GM11168 (cell line): ENCODE data around the gene NCAN.

ENCODE experiments used
- in situ Hi-C: fragments of 300-500 bp; cut with MboI; formaldehyde crosslinking; loops from one replicate; pipeline ENCODE4 v1.12.0; 2022; ENCODE audit warnings: low sequenced_read_pairs; ENCODE audit not compliant: unreplicated experiment

Gene NCAN

DNA sequence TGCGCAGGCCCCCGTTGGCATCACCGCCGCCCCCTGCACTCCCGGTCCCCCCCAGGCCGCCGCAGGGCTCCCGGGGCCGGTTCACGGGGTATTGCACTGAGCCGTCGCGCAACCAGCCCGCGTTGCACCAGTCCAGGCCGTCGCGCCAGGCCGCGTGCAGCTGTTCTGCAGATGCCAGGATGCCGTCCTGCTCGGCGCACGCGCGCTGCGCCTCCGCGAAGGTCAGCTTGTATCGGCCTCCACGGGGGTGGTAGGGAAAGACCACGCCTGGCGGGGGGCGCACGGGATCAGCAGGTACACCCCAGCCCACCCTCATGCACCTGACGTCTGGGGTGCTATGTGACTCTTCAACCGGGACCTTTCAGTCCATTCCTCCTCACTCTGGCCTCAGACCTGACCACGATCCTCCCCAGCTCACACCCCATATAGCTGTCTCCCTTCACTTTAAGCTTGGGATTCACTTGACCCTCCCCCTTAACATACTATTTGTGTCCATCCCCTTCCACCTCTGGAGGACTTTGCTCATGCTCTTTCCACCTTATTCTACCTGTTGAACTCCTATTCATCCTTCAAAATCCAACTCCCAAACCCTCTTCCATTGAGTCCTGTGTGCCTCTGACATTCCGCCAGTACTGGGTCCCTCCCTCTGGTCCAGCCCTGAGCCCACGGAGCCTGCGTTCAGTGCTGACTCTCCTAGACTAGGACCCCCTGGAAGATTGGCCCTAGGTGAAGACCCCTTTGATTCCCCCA lies 47.0 kb downstream of the NCAN start:
- in situ Hi-C loops = no loop called here

DNA sequence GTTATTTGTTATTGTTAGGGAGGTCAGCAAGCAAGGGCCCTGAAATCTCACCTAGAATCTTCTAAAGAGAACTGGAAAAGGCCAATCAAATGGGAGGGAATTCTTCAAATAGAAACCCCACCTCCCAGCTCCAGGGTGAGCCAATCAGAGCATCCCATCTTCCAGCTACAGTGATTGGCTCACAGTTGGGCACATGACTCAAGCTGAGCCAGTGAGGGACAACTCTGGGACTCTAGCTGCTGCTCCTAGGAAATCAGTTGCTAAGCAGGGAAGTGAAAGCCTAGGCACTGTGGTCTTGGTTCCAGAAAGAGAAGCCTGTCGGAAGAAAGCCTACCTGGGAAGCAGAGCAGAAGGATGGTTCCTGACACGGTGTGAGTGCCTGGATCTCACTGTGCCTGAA lies 48.0 kb downstream of the NCAN start:
- in situ Hi-C loops = no loop called here

DNA sequence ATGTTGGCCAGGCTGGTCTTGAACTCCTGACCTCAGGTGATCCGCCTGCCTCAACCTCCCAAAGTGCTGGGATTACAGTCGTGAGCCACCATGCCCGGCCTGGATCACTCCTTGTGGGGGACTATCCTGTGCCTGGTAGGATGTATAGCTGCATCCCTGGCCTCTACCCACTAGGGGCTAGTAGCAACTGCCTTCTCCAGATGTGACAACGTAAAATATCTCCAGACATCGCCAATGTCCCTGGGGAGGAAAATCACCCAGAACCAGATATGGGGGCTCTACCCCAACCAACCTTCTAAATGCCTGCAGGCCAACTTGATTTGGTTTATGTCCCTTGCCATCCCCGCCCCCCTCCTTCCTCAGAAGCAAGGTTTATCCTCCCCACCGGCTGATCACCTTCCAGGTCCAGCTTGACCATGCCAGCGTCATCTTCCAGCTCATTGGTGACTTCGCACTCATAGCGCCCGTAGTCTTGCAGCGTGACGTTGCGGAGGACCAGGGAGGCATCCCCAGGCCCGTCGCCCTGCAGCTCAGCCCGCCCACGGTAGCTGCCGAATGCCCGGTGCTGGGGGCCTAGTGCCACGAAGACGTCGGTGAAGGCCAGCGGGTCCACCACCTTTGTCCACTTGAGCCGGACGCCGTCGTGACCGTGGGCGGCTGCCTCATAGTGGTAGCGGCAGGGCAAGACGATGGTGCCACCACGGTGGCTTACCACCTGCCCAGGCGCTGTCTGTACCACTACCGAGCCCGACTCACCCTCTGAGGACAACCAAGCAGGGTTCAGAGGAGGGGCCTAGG lies 48.9 kb downstream of the NCAN start:
- in situ Hi-C loops = no loop called here

DNA sequence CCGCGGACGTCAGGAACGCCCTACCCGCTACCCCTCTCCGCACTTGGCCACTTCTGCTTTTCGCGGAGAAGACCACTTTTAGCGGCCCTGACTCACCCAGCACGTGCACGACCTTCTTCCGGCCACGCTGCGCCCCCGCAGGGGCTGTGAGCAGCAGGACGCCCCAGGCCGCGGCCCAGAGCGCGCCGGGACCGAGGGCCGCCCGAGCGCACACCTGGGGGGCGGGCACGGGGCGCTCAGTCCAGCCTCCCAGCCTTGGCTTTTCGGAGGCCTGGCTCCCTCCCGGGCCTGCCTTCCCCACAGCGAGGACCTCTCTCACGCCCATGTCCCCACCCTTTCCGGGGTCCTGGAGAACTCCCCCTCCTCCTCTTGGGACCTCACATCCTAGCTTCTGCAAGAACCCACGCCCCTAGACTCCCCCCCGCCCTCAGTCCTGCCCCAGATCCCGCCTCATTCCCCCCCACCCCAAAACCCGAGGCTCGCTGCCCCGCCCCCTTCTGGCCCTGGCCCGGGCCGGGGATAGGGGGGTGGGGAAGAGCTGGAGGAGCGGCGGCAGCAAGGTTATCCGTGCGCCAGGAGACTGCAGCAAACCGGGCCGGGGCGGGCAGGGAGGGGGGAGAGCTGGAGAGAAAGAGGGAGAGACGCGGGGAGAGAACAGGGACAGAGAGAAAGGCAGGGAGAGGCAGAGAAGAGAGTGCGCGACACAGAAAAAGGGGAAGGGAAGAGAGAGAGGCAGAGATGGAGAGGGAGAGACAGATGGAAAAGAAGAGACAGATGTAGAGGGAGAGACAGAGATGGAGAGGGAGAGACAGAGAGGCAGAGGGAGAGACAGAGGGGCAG lies 49.8 kb downstream of the NCAN start:
- in situ Hi-C loops = no loop called here

DNA sequence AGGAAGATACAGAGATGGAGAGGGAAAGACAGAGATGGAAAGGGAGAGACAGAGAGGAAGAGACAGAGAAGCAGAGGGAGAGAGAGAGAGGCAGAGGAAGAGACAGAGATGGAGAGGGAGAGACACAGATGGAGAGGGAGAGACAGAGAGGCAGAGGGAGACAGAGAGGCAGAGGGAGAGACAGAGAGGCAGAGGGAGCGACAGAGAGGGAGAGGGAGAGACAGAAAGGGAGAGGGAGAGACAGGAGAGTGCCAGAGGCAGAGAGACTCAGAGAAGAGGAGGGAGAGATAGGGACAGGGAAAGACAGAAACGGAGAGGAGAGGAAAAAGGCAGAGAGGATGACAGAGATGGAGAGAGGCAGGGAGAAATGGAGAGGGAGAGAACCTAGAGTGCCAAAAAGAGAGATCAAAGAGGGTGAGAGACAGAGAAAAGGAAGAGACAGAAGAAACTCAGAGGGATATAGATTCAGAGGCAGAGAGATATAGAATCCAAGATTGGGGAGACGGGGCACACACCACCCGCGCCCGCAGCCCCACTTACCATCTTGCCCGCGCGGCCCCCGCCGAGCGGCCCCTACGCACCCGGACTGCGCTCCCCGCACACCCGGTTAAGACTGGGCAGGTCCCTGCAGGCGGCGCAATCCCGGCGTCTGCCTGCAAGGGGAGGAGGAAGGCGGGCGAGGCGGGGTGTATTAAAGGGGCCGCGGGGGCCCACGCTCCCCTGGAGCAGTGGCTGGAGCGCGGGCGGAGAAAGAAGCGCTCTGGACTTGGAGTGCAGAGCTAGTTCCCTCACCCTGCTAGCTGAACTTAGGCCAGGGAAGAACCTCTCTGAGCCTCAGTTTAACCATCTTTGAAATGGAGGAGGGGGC lies 50.7 kb downstream of the NCAN start:
- in situ Hi-C loops = no loop called here

DNA sequence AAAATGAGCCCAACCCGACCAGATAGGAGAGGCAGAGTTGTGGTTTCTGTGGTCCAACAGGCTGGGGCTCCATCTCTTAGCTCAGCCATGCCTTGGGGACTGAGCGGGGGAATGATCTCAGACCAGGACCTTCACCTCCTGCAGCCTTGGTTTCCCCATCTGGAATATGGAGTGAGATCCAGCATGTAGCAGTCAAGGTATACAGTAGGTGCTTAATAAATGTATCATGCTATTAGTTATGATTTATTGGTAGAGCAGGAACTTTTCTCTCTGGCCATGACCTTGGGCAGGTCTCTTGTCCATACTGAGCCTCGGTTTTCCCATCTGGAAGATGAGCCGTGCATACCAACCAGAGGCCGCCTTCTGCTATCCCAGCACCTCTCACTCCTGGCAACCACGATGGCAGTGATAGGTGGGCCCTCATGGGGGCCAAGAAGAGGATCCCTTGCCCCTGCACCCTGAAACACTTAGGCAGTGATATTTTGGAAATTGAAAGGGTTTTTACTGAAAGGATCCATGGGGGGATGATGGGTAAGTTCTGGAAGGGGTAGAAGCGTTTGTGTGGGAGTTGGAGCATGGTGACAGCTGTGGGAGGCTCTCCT lies 52.2 kb downstream of the NCAN start:
- in situ Hi-C loops = no loop called here

DNA sequence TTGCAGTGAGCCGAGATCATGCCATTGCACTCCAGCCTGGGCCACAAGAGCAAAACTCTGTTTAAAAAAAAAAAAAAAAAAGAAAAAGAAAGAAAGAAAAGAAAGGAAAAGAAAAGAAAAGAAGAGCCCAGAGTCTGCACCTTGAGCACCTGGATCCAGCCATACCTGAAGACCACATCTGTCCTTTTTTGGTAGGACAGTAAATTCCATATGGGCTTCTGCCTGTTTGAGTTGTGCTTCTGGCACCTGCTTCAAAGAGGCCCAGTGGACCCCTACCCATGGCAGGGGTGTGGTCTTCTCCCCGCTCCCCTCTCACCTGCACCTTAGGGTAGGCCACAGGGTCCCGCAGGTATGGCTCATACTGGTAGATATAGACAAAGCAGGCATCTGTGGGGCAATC lies 55.5 kb downstream of the NCAN start:
- in situ Hi-C loops = no loop called here

DNA sequence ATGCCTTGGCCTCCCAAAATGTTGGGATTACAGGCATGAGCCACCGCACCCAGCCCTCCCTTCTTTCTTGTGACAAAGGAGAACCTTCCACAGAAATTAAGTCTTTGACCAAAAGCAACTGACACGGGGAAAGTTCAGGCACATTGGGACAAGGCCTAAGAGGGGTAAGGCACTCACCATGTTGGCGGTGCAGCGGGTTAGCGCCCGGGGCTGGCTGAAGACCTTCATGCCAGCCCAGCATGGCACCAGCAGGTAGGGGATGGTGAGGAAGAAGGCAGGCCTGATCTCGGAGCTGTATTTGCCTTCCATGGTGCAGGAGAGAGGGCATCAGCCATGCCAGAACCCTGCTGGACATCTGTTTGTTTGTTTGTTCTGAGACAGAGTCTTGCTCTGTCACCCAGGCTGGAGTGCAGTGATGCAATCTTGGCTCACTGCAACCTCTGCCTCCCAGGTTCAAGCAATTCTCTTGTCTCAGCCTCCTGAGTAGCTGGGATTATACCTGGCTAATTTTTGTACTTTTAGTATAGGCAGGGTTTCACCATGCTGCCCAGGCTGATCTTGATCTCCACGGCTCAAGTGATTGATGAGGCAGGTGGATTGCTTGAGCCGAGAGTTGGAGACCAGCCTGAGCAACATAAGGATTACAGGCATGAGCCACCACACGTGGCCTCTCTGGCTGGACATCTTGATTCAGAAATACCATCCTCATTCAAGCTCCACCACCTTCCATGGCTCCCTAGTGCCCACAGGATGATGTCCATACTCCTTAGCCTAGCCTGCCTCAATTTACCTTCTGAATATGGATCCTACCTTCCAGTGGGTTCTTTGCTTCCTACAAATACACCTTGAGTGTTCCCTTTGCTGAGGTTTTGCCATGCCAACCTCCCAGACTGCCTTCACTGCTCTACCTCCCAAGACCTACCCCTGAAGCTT lies 57.0 kb downstream of the NCAN start:
- in situ Hi-C loops = no loop called here

DNA sequence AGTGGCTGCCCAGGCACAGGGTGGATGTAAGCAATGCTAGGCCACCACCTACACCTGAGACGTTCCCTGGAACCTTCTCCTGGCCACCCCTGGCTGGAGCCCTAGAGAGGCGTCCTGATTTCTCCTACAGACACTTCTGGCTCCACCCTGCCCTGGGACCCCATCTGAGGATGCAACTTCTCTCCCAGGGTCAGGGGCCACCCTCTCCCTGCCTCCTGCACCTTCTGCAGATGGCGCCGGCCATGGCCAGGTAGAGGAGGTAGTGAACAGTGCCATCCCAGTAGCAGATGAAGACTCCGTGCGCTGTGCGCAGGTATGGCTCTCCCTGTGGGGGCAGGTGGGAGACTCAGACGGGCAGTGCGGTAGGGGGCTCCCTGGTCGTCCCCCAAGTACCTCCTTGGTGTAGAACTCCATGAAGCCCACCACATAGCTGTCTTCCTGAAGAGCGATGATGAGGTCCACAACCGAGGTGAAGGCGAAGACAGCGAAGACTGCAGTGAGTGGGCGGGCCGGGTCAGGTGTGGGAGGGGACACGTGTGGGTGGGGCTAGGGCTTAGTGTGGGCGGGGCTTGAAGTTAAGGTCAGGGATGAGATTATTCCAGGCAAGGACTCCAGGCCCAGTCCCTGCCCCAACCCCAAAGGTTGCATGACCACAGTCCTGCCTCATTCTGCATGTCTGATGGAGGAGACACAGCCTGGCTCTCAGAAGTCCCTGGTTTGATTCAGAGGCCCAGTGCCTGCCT lies 58.4 kb downstream of the NCAN start:
- in situ Hi-C loops = no loop called here

DNA sequence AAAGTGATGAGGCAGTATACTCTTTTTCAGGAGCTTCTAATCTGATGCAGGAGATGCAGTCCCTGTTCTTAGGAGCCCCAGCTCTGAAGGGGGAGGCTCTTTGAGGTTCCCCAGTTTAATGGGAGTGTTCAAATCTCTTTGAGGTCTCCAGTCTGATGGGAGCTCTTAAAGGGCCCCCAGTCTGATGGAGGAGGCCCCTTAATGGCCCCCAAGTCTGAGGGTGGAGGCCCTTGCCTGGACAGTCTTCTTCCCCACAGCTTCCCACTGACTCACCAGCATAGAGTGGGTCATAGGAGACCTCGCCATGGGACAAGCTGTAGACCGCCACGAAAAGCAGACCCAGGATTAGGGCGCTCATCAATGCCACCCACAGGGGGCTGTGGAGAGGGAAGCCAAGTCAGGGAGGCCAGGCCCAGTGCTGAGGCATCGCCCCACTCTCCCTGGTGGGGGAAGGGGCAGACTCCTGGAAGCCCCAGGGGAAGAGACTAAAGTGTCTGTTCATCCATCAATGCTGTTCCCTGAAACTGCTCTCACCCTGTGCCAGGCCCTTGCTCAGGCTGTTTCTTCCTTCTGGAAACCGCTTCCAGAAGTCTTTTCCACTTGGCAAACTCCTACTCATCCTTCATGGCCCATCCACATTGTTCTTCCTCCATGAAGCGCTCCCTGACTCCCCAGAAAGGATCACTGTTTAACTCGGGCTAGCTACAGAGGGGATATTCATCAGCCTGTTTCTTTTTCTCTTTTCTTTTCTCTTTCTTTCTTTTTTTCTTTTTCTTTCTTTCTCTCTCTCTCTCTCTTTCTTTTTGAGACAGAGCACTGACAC lies 59.2 kb downstream of the NCAN start:
- in situ Hi-C loops = no loop called here

DNA sequence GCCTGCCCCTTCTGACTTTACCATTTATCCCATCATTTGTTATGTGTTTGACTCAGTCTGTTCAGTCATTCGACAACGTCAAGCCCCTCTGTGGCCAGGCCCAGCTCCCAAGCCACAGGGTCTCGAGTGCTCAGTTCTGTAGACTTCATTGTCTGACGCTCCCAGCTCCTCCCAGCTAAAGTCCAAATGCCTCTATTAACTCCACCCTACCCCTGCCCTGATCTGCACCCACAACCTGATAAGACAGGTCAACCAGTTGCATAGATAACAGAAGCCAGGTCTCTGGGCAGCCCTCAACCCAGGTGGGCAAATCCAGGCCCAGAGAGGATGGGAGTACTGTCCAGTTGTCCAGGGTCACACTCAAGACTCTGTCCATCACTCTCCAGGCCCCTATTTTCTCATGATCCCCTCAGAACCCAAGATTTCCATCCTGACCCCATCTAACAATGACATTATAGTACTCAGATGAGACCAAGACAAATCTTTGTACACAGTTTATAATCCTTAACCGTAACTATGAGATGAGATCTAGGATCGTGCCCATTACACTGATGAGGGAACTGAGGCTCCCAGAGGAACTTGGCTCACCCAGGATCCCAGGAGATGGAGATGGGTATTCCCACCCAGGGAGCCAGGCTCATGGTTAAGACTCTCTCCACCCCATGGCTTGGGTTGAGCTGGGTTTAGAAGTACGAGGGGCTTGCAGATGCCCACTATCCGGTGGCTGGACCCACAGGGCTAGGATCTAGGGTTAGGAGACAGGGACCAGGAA lies 60.3 kb downstream of the NCAN start:
- in situ Hi-C loops = no loop called here

DNA sequence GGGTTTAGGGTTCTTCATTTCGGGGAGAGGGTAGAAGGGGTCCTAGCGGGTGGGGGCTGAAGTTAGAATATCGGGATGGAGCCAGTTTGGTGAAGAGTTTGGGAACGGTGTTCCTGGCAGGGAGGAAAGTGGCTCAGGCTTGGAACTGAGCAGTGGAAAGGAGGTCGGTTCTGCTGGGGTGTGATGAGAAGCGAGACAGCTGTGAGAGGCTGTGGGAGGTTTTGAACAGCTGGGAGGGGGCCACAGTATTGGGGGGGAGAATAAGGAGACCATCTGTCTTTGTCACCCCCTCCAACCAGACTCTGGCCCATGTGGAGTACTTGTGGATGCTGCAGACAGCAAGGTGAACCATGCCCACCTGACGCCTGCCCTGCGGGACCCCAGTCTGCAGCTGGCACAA lies 62.4 kb downstream of the NCAN start:
- in situ Hi-C loops = no loop called here

DNA sequence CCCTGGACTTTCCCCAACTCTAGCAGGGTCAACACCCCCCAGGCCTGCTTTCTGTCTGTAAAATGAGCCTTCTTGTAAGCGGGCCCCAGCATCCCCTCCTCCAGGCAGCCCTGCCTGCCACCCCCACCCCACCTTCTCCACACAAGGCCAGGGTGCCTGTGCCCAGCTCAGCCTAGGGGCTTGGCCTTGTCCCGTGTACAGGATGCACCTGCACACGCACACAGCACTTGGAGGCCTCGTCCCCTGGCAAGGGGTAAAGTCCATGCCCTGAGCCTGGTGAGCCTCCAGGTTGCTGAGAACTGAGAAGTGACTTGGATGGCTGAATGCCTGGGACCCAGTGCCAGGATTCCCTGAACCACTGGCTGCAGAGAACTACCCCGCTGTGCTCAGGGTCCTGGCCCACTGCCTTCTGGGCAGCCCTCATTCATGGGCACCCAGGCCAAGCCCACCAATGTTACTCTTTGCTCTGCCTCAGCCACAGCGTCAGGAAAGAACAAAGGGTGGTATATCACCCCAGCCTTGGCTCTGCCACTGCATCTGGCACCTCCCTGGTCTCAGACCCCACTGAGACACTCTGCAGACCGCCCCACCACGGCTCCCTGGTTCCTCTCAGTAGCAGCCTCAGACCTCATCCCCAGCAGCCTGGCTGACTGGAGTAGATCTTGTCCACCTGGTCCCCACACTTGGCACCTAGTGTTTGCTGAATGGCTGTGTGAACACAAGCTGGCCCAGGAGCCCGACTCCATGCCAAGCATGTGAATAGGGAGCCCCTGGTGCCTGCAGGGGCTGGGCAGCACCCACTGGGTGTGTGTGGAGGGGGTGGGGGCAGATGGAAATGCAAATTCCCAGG lies 63.2 kb downstream of the NCAN start:
- in situ Hi-C loops = no loop called here

DNA sequence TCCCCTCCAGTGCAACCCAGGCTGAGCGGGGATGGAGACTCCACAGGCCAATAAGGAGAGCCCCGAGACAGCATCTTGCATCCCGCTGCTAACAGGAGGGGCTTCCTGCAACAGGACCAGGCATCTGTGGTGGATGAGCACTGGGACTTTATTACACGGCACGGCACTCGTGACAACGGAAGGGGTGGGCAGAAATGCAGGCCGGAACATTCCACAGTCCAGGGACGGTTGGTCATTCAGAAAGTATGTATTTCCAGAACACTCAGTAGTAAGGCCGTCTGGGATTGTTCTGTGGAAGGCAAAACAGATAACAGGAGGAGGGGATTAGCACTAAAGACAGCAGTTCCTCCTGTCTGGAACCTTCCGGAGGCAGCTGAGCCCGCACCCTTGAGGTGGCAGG lies 64.6 kb downstream of the NCAN start:
- in situ Hi-C loops = no loop called here

DNA sequence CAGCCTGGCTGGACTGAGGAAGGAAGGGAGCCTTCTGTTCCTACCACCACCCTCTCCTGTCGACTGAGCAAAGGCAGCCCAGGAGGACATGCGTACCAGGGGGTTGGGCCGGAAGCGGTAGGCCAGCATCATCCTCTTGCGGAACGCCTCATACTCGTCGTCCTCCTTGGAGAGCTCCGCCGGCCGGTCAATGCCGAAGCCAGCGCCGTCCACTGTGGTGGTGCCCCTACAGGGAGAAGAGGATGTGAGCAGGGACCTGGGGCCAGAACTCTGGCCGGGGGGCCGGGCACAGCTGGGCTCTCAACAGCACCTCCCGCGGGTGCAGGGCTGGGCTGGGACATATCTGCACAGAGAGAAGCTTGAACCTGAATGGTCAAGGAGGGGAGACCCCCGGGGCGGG lies 65.1 kb downstream of the NCAN start:
- in situ Hi-C loops = no loop called here
